Hepatocyte (in vitro differentiated cells): Measurements from ENCODE around the gene OR2T5.
"Not testable (repeated sequence)": the region's sequence is repeated elsewhere in the genome, so short reads cannot be mapped to it uniquely, and the experiment has no call there.

ENCODE experiments used
- CTCF ChIP-seq: fragments of 200-600 bp; sonication (generic); IDR thresholded peaks from 2 replicates; pipeline ENCODE4 v1.5.1; 2016; ENCODE audit warnings: antibody characterized with exemption, mild to moderate bottlenecking; ENCODE audit not compliant: poor library complexity
- EZH2 ChIP-seq: fragments of 200-600 bp; sonication (generic); IDR thresholded peaks from 2 replicates; pipeline ENCODE4 v1.6.1; 2016; ENCODE audit warnings: antibody characterized with exemption, mild to moderate bottlenecking, borderline replicate concordance

DNA sequence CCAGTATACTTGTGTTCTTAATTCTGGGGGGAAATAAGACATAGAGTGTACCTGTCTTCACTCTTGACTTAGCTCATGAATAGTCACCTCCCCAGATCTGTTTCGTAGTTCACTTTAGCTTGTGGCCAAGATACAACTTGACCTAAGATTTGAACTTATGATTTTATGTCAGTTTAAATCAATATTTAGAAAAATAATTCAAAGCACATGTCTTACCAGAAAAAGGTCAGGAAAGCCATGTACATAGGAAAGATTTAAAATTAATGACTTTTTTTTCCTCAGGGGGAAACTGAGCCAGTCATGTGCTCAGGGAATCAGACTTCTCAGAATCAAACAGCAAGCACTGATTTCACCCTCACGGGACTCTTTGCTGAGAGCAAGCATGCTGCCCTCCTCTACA is 15.3 kb upstream of the OR2T5 start, which contains the start of gene OR2T3:
- TF ChIP-seq CTCF, EZH2: not testable (repeated sequence)
